SK-N-MC (cell line): Measurements from ENCODE around the gene LANCL2.

ENCODE experiments used
- EZH2 ChIP-seq: fragments of 200-600 bp; sonication (generic); IDR thresholded peaks from one replicate; pipeline ENCODE4 v1.6.1; 2017; ENCODE audit warnings: antibody characterized with exemption
- POLR2AphosphoS5 ChIP-seq: IDR thresholded peaks from 2 replicates; pipeline ENCODE4 v1.6.1; 2012; ENCODE audit warnings: mild to moderate bottlenecking, low read depth, low read length, borderline replicate concordance

DNA sequence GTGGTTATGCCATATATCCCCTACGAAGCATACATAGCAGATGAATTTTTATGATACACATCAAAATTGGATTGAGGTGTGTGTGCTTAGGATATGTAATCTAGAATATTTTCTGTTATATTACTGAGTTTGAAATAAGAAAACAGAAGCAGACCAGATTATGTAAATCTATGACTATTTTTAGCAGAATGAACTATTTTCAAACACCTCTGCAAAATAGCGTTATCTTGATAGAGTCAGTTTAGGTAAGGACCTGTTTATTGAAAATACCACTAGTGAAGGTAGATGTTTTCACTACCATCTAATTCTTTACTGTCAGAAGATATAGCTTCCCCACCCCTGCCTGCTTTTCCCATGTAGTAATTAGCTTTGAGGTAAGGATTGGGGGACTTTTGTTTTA lies 9.1 kb downstream of the LANCL2 start:
- TF ChIP-seq POLR2AphosphoS5 (no peak), EZH2 (no peak)
